K562 (cell line): ENCODE data around the gene ELFN2.

Experiments used
- EGR1 ChIP-seq: fragments of 450-650 bp; conservative IDR thresholded peaks from 2 replicates; pipeline ENCODE4 v1.6.1; 2017; ENCODE audit warnings: mild to moderate bottlenecking
- FOXA3 ChIP-seq, 2 experiments: fragments of 450-650 bp in 1 of 2; sonication (generic) in 1 of 2; formaldehyde crosslinking; IDR thresholded peaks in 1 of 2; conservative IDR thresholded peaks in 1 of 2; 2 replicates each; pipeline versions ENCODE4 v1.4.0 to v1.8.0; 2020 to 2022; ENCODE audit warnings: mild to moderate bottlenecking in 2 of 2, missing genetic modification reagents in 1 of 2

DNA sequence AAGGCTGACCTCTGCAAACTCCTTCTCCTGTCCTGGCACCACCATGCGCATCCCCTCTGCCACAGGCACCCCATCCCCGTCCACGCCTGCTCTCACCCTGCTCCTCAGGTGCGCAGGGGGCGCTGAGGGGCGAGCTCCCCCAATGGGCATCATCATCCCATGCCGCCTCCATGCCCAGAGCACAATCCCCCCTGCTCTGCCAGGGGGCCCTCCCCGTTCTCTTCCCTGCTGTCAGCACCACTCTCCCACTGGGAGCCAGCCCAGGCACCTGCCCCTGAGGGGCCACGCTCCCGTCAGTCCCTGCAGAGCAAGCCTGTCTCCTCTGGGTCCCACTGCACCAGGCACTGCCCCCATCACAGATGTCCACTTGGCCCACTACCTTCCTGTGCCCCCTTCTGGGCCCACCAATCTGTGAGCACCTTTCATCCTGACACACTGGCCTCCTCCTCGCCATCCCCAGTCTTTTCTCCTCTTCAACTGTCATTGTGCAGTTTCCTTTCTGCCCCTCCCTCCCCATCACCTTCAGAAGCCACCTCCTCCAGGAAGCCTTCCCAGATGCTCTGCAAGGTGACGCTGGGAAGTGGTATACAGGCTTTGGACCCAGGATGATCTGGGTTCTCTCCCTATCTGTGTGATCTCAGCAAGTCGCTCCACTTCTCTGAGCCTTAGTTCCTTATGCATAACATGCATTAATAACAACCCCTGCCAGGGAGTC is 82.4 kb downstream of the ELFN2 start:
- no peak for TF ChIP-seq EGR1
- TF ChIP-seq FOXA3 (CRISPR knock-in tag; conservative IDR thresholded peaks at IDR 0.05 in 1 of 2, IDR thresholded peaks at IDR 0.05 in 1 of 2): no peak
